Right kidney (tissue), 1 donor: Measurements from ENCODE around the gene ADGRA1.
A peak's percentile ranks its signal among the peaks of the same experiment; 100 is the strongest.

Experiments
- DNase-seq: peaks from one replicate; pipeline ENCODE4 v3.0.0-alpha.2; 2016

Gene ADGRA1

GRCh38 chr10:133076274-133077038 lies 11.3 kb upstream of the ADGRA1 start:
- DNase-seq: no peak

GRCh38 chr10:133079836-133080682 lies 7.7 kb upstream of the ADGRA1 start:
- peak; percentile 46 for DNase-seq

- no peak for DNase-seq
These were observed 7.1 kb upstream of the ADGRA1 start for GRCh38 chr10:133080683-133081040.

GRCh38 chr10:133081636-133082035 lies 6.1 kb upstream of the ADGRA1 start:
- DNase-seq: no peak

- no peak for DNase-seq
These were observed 4.9 kb upstream of the ADGRA1 start for GRCh38 chr10:133082685-133083421.

- no peak for DNase-seq
These were observed 4.2 kb upstream of the ADGRA1 start for GRCh38 chr10:133083422-133084100.

- no peak for DNase-seq
These were observed 3.2 kb upstream of the ADGRA1 start for GRCh38 chr10:133084491-133084890.

- no peak for DNase-seq
These were observed 2.2 kb upstream of the ADGRA1 start for GRCh38 chr10:133085251-133086125.

GRCh38 chr10:133086247-133086646 lies 1.5 kb upstream of the ADGRA1 start:
- no peak for DNase-seq

- no peak for DNase-seq
These were observed 562 bp upstream of the ADGRA1 start for GRCh38 chr10:133087045-133087678.

- DNase-seq: peak; percentile 73
These were observed 643 bp downstream of the ADGRA1 start for GRCh38 chr10:133088179-133088955.

GRCh38 chr10:133088956-133089800 lies 1.5 kb downstream of the ADGRA1 start:
- no peak for DNase-seq

GRCh38 chr10:133090101-133090500 lies 2.4 kb downstream of the ADGRA1 start:
- no peak for DNase-seq

GRCh38 chr10:133090654-133091053 lies 2.9 kb downstream of the ADGRA1 start:
- no peak for DNase-seq

- no peak for DNase-seq
These were observed 3.6 kb downstream of the ADGRA1 start for GRCh38 chr10:133091316-133091715.

GRCh38 chr10:133093291-133093690 lies 5.6 kb downstream of the ADGRA1 start:
- no peak for DNase-seq

GRCh38 chr10:133094286-133094685 lies 6.6 kb downstream of the ADGRA1 start:
- no peak for DNase-seq

- DNase-seq: no peak
These were observed 7.1 kb downstream of the ADGRA1 start for GRCh38 chr10:133094866-133095265.

GRCh38 chr10:133095586-133095985 lies 7.9 kb downstream of the ADGRA1 start:
- no peak for DNase-seq
